Pulmonary artery endothelial cell (primary cell): ENCODE data around the gene PRKAR1B. TPM values are rescaled to one million over a fixed set of nuclear protein-coding genes. Genes with fewer than 3 reads are reported as not detected.
"Not testable (repeated sequence)": the region's sequence is repeated elsewhere in the genome, so short reads cannot be mapped to it uniquely, and the experiment has no call there.

Experiments used
- DNase-seq: peaks from one replicate; pipeline ENCODE4 v3.0.0-alpha.2; 2011; ENCODE audit warnings: low read depth, low spot score
- total RNA-seq: library from RNA; depleted of rRNA; stranded (reverse); fragments of >200 nt; gene quantifications from 2 replicates; pipeline ENCODE4 v1.2.3, GENCODE V29; 2014

The PRKAR1B gene
- total RNA-seq, 1 donor from 2014 or later = 24.5 TPM

DNA sequence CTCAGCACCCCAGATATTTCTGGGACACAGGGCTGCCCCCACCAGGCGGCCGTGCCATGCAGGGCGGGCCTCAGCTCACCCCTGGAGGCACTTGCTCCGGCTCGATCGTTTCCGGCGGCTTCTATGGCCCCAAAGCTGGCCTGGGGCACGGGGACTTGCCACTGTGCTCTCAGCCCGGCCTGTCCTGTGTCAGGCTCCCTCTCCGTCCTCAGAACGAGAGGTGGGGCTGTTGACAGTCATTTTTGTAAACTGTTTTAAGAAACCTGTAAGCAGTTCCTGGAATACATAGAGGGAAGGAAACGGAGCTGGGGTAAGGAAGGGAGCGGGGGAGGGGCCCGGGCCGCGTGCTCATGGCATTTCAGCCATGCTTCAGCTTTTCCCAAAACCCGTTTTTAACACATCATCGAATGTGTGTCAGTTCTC is 30.7 kb upstream of the PRKAR1B start:
- DNase-seq = no peak

DNA sequence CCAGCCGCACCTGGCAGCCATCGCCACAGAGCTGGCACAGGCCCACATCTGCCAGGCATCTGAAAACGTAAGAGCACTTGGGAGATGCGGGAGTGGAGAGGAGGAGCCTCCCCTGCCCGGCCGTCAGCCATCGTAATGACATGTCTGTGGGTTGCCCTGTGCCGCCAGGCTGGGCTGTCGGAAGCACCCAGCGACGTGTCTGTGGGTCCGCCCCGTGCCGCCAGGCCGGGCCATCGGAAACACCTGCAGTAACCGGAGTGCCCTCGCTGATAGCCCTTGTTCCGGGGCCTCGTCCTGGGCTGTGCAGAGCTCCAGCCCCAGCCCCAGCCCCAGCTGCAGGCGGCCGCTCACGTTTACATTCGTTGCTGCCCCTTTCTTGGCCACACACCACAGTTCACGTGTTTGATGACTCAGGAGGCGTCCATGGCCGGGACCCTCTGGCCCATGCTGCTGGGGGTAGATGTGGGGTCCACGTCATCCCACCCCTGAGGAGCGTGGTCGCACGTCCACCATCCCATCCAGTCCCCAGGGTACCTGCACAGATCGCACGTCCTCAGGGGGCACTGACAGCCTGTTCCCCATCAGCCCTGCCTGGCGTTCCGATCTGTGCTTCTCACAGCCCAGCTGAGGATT is 30.0 kb upstream of the PRKAR1B start:
- no peak for DNase-seq

DNA sequence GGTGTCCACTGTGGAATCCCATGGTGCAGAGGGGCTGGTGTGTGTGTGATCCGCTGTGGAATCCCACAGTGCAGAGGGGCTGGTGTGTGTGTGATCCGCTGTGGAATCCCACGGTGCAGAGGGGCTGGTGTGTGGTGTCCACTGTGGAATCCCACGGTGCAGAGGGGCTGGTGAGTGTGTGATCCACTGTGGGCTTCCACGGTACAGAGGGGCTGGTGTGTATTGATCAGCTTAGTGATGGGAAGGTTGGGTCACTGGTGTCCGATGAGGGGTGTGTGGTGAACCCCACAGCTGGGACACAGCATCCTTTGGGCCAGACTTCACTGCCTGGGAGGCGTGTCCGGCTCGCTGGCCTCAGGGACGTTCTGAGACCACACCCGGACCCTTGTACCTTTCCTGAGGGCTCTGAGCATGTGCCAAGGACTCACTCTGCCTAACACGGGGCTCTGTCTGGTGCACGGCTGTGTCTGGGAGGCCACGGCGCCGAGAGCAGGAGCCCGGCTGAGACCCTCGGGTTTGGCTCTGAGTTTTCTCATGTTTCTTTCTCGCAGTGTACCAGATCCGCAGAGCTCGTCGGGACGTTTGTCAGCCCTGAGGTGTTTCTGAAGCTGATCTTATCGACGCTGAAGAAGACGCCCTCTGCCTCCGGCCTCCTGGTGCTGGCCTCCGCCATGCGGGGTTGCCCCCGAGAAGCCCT is 29.3 kb upstream of the PRKAR1B start:
- DNase-seq = no peak

GRCh38 chr7:755413-755805 is 28.3 kb upstream of the PRKAR1B start:
- DNase-seq = no peak

- no peak for DNase-seq
Observed at GRCh38 chr7:754531-755412, 27.7 kb upstream of the PRKAR1B start.

DNA sequence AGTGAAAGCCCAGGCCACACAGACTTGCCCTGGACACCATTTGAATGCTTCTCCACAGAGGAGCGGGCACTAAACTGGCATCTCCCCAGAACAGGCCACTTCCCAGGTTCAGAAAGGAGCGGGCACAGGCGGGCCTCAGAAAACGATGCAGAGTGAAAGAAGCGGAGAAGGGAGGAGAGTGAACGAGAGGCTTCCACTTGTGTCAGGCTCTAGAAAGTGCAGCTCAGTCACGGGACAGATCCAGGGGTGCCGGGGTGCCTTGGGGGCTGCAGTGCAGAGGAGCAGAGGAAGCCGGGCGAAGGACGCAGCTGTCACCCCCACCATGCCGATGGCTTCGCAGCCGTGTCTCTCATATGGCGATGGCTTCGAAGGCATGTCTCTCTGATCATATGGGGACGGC is 26.1 kb upstream of the PRKAR1B start:
- no peak for DNase-seq

GRCh38 chr7:752256-752655 is 25.2 kb upstream of the PRKAR1B start:
- not testable (repeated sequence) for DNase-seq

GRCh38 chr7:751826-752225 is 24.7 kb upstream of the PRKAR1B start:
- DNase-seq = no peak

GRCh38 chr7:750111-750905 is 23.2 kb upstream of the PRKAR1B start:
- no peak for DNase-seq

DNA sequence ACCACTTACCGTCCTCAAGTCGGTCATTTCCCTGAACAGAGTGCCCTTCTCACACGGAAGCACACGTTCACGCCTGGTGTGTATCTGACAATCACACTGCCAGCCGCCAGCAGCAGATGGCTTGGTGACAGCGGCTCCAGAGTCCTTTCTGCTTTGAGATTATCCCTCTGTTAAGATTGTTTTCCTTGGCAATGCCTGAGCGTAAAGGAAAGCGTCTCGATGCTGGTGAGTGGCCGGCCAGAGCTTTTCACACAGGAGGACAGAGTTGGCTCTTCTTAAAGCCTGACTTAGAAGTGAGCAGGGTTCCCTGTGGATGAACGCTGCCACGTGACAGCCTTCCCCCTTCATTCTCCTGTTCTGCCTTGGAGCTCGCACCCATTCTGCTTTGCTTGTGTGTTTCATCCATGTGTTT is 22.1 kb upstream of the PRKAR1B start:
- no peak for DNase-seq

DNA sequence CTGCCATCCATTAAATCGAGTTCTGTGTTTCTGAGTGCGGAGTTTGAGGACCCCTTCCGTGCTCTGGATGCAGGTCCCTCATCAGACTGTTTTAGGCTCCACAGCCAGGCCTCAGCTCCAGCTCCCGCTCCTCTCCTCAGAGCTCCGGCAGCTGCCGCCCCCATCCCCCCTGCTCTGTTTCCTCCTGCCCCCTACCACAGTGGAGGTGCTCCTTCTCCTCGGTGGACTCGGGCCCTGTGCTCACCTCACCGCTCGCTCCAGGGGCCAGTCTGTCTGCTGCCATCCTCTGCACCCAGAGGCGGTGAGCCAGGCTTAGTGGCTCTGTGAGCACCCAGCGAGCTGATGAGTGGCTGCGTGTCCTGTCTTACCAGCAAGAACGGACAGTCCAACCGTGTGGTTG is 21.4 kb upstream of the PRKAR1B start:
- DNase-seq = no peak

GRCh38 chr7:747186-747585 is 20.1 kb upstream of the PRKAR1B start:
- DNase-seq = no peak

DNA sequence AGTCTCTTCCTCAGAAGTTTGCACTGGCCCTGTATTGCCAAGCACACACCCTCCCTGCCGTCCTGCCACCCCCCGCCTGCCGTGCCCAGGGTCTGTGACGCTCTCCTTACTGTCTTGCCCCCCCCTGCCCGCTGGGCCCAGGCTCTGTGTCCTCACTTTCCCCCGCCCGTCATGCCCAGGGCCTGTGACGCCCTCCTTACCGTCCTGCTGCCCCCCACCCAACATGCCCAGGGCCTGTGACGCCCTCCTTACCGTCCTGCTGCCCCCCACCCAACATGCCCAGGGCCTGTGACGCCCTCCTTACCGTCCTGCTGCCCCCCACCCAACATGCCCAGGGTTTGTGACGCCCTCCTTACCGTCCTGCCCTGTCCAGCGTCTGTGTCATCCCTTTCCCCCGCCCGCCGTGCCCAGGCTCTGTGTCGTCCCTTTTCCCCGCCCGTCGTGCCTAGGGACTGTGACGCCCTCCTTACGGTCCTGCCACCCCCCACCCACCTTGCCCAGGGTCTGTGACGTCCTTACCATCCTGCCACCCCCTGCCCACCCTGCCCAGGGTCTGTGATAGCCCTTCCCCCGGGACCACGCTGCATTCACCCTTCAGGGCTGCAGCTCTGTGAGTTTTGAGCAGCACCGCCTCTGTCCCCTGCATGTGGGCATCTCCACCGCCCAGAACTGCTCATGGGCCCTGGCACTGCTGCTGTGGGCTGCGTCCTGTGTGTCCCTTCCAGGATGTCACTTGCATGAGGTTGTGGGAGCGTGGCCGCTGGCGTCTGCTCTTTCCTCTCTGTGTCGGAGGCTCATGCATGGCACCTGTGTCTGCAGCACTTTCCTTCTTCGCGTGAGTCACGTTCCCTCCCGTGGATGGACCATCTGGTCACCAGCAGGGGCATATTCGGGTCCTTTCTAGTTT is 19.3 kb upstream of the PRKAR1B start:
- DNase-seq = no peak

DNA sequence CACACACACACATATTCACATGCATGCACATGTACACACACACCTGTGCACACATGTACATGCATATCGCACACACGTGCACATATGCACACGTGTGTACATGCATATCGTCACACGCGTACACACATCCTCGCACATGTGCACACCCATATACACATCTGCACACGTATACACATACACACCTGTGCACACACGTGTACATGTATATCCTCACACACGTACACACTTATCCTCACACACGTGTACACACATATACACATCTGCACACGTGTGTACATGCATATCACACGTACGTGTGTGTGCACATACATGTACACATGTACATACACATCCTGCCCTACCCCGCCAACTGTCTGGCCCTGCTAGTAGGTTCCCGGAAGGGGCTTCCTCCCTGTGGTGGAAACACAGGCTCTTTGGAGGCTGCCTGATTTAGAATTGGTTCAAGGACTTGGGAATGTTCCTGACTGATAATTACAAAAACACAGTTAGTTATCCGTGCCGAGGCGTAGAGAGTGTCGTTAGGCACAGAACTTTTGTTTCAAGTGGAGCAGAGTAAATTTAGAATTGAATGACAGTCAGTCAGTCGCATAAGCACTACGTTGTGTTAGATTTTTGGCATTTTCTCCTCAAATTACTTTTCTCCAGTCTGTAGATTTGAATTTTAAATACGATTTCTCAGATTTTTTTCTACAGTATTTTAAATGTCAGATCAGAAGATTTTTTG is 18.5 kb upstream of the PRKAR1B start:
- DNase-seq = no peak

DNA sequence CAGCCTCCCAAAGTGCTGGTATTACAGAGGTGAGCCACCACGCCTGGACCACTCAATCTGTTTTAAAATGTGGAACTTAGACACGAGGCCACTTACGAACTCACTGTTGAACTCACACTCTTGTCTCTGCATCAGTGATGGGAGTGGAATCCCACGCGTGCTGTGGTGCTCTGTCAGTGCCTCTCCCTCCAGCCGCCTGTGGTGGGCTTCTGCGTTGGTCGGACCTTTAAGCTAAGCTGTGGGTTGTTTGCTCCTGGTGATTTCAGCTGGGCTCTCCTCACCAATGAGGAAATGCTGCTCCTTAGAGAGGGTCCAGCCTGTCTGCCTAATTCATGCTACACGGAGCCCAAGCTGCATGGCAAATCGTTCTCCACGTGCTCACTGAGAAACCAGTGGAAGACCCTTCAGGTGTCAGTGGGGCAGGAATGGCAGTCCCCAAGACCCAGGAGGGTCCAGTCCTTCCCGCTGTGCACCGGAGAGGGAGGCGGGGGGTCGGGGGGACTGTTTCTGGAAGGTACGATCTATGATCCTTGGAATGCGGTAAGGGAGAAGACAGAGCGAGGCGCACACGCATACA is 17.9 kb upstream of the PRKAR1B start:
- no peak for DNase-seq

- not testable (repeated sequence) for DNase-seq
Observed at GRCh38 chr7:744128-744520, 17.0 kb upstream of the PRKAR1B start.

DNA sequence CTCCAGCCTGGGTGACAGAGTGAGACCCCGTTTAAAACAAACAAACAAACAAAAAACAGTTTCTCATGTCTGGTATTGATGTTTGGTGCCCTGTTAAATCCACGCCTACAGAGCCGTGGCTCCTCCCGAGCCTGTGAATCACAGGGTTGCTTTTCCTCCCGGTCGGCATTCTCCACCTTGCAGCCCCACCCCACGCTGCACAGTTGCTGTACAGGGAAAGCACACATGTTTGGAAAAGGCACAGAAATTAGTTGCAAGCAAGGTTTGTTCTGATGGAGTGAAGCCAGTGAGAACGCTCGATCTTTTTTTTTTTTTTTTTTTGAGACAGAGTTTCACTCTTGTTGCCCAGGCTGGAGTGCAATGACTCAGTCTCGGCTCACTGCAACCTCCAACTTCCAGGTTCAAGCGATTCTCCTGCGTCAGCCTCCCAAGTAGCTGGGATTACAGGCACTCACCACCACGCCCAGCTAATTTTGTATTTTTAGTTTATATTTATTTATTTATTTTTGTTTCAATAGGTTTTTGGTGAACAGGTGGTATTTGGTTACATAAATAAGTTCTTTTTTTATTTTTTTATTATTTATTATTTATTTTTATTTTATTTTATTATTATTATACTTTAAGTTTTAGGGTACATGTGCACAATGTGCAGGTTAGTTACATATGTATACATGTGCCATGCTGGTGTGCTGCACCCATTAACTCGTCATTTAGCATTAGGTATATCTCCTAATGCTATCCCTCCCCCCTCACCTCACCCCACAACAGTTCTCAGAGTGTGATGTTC is 16.5 kb upstream of the PRKAR1B start:
- not testable (repeated sequence) for DNase-seq

- no peak for DNase-seq
Observed at GRCh38 chr7:742791-743190, 15.7 kb upstream of the PRKAR1B start.

DNA sequence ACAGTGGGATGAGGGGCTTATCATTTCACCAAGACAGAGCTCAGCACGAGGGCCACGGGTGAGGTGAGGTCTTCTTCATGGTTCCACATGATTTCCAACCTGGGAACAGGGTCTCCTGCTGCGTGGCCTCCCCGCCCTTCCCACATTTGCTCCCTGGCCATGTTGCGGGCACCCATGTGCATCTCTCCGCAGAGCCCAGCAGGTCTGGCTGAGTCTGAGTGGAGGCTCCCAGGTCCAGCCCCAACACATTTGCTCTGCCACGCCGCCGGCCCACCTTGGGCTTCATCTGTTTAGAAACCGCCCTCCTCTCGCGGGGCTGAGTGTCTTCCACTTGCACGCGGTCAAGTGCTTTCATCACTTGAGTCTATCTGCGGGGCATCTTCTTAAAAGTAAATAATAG is 14.8 kb upstream of the PRKAR1B start:
- no peak for DNase-seq
